ENCODE results near the gene DNAH11. TPM values are rescaled to one million over a fixed set of nuclear protein-coding genes. Genes with fewer than 3 reads are reported as not detected.

Gene DNAH11
- total RNA-seq, 1 experiment from 2014 or later: 0.15 TPM

- H3K4me1 ChIP-seq (ENCODE audit: control insufficient read depth, insufficient read depth, low read length): peaks cover 2% of the 10 kb centered on the region; the same call in 1 of the 2 replicates
- intact Hi-C loops (cut with micrococcal nuclease; ENCODE audit: unreplicated experiment) (no loop called here), in situ Hi-C loops (cut with HindIII; ENCODE audit: low pct_unique_long_range_greater_than_20kb, low sequenced_read_pairs) (no loop called here)
- no TSS peak for BruUV-seq (replicated peaks)
- no peak overlapping the region for H3K27ac ChIP-seq (ENCODE audit: low read length)
- DNase-seq (ENCODE audit: low read depth, low spot score): no peak
- TF ChIP-seq POLR2AphosphoS5 (IDR thresholded peaks at IDR 0.05; ENCODE audit: low read depth, low read length) (no peak), SIN3A (IDR thresholded peaks at IDR 0.05; ENCODE audit: borderline replicate concordance, insufficient read depth, low read depth, low read length) (no peak), TCF7L2 (IDR thresholded peaks at IDR 0.05; ENCODE audit: low read depth, low read length) (no peak)
- TF ChIP-seq, protein P1, sequence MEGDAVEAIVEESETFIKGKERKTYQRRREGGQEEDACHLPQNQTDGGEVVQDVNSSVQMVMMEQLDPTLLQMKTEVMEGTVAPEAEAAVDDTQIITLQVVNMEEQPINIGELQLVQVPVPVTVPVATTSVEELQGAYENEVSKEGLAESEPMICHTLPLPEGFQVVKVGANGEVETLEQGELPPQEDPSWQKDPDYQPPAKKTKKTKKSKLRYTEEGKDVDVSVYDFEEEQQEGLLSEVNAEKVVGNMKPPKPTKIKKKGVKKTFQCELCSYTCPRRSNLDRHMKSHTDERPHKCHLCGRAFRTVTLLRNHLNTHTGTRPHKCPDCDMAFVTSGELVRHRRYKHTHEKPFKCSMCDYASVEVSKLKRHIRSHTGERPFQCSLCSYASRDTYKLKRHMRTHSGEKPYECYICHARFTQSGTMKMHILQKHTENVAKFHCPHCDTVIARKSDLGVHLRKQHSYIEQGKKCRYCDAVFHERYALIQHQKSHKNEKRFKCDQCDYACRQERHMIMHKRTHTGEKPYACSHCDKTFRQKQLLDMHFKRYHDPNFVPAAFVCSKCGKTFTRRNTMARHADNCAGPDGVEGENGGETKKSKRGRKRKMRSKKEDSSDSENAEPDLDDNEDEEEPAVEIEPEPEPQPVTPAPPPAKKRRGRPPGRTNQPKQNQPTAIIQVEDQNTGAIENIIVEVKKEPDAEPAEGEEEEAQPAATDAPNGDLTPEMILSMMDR (IDR thresholded peaks at IDR 0.05): no peak
- TF ChIP-seq, protein P2, sequence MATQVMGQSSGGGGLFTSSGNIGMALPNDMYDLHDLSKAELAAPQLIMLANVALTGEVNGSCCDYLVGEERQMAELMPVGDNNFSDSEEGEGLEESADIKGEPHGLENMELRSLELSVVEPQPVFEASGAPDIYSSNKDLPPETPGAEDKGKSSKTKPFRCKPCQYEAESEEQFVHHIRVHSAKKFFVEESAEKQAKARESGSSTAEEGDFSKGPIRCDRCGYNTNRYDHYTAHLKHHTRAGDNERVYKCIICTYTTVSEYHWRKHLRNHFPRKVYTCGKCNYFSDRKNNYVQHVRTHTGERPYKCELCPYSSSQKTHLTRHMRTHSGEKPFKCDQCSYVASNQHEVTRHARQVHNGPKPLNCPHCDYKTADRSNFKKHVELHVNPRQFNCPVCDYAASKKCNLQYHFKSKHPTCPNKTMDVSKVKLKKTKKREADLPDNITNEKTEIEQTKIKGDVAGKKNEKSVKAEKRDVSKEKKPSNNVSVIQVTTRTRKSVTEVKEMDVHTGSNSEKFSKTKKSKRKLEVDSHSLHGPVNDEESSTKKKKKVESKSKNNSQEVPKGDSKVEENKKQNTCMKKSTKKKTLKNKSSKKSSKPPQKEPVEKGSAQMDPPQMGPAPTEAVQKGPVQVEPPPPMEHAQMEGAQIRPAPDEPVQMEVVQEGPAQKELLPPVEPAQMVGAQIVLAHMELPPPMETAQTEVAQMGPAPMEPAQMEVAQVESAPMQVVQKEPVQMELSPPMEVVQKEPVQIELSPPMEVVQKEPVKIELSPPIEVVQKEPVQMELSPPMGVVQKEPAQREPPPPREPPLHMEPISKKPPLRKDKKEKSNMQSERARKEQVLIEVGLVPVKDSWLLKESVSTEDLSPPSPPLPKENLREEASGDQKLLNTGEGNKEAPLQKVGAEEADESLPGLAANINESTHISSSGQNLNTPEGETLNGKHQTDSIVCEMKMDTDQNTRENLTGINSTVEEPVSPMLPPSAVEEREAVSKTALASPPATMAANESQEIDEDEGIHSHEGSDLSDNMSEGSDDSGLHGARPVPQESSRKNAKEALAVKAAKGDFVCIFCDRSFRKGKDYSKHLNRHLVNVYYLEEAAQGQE (IDR thresholded peaks at IDR 0.05; ENCODE audit: insufficient read depth in 1 of 2, low read depth in 2 of 2, low read length in 1 of 2): no peak
- H3K9me3 ChIP-seq (ENCODE audit: control insufficient read depth, insufficient read depth, low read depth, low read length): no peaks in the 10 kb centered on the region
- no peak for ATAC-seq
- H3K36me3 ChIP-seq (ENCODE audit: control insufficient read depth, insufficient read depth, low read length): no peaks in the 10 kb centered on the region
- ChIA-PET CTCF (no interaction called here), POLR2A (no interaction called here)
- peaks cover 2% of the 10 kb centered on the region; the same call in 1 of the 2 replicates for H3K27me3 ChIP-seq (ENCODE audit: control insufficient read depth, insufficient read depth, low read length)
- no peak overlapping the region for H3K4me3 ChIP-seq (ENCODE audit: low read depth in 2 of 2, low read length in 2 of 2)
Observed at GRCh38 chr7:21754963-21755362, 212.1 kb downstream of the DNAH11 start.

DNA sequence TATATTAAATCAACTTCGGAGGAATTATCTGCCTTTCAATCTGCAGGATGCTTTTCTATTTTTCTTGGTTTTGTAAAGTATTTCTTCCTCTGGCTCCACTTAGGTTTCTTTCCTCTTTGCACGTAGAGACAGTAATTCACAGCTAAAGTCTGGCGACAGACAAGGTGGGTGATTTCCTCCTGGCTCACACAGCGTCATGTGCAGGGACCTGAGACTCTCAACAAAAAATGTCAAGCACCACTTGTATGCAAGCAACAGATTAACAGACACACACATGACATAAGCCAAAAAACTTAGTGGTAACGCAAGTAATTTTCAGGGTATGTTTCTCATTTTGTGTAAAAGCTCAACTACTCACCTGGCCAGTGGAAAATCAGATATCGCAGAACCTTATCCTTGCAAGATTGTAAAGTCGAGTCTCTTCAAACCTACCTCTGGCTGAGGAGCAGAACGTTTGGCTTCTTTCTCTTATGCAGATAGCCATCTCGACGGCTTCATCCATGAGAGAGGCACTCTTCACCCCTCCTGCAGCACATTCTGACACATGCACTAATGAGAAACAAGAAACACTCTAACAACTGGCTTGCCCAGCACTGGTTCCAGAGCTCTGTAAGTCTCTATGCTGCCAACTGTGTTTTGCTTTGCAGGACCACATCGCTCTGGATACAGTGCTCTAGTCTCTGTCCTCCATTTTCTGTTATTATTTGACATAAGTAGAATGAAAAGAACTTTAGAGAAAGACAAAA, 214.9 kb downstream of the DNAH11 start:
- TF ChIP-seq, protein P1 (IDR thresholded peaks at IDR 0.05): no peak
- TF ChIP-seq POLR2AphosphoS5 (IDR thresholded peaks at IDR 0.05; ENCODE audit: low read depth, low read length) (no peak), TCF7L2 (IDR thresholded peaks at IDR 0.05; ENCODE audit: low read depth, low read length) (no peak), SIN3A (IDR thresholded peaks at IDR 0.05; ENCODE audit: borderline replicate concordance, insufficient read depth, low read depth, low read length) (no peak)
- TF ChIP-seq, protein P2 (IDR thresholded peaks at IDR 0.05; ENCODE audit: insufficient read depth in 1 of 2, low read depth in 2 of 2, low read length in 1 of 2): no peak
- ChIA-PET POLR2A (no interaction called here), CTCF (no interaction called here)
- BruUV-seq (replicated peaks): no TSS peak
- Histone ChIP-seq H3K4me3 (ENCODE audit: low read depth in 2 of 2, low read length in 2 of 2) (no peak overlapping the region), H3K27me3 (ENCODE audit: control insufficient read depth, insufficient read depth, low read length) (peaks cover 4% of the 10 kb centered on the region; the same call in 1 of the 2 replicates), H3K4me1 (ENCODE audit: control insufficient read depth, insufficient read depth, low read length) (peaks cover 2% of the 10 kb centered on the region; the same call in 1 of the 2 replicates), H3K27ac (ENCODE audit: low read length) (no peak overlapping the region), H3K9me3 (ENCODE audit: control insufficient read depth, insufficient read depth, low read depth, low read length) (no peaks in the 10 kb centered on the region), H3K36me3 (ENCODE audit: control insufficient read depth, insufficient read depth, low read length) (no peaks in the 10 kb centered on the region)
- in situ Hi-C loops (cut with HindIII; ENCODE audit: low pct_unique_long_range_greater_than_20kb, low sequenced_read_pairs) (no loop called here), intact Hi-C loops (cut with micrococcal nuclease; ENCODE audit: unreplicated experiment) (no loop called here)
- ATAC-seq (no peak; the same call in 1 of the 2 replicates), DNase-seq (ENCODE audit: low read depth, low spot score) (no peak)

Measured in Panc1 (cell line).